Peyer's patch (tissue), 4 donors: ENCODE measurements around the gene GRID2.

Experiments used
- CTCF ChIP-seq, 6 experiments: fragments of 450-650 bp in 4 of 6; fragments of 200-600 bp in 2 of 6; sonication (generic) in 1 of 6; IDR thresholded peaks; one replicate each; pipeline ENCODE4 v1.5.1; 2017 to 2019; ENCODE audit warnings: antibody characterized with exemption in 6 of 6, mild to moderate bottlenecking in 3 of 6, moderate library complexity in 1 of 6
- POLR2A ChIP-seq, 2 donors: fragments of 450-650 bp; IDR thresholded peaks; one replicate each; pipeline ENCODE4 v1.5.1; 2017; ENCODE audit warnings: antibody characterized with exemption in 2 of 2, mild to moderate bottlenecking in 2 of 2, moderate library complexity in 2 of 2

- no peak for TF ChIP-seq POLR2A (IDR thresholded peaks at IDR 0.05)
- TF ChIP-seq CTCF (IDR thresholded peaks at IDR 0.05): no peak
Observed at GRCh38 chr4:92447255-92447905, 143.6 kb downstream of the GRID2 start.
